ENCODE data around the gene DGUOK. TPM values are rescaled to one million over a fixed set of nuclear protein-coding genes. Genes with fewer than 3 reads are reported as not detected.

DGUOK gene
- total and polyA plus RNA-seq, 4 donors: 28.9 to 103 (median 73.9) TPM

DNA sequence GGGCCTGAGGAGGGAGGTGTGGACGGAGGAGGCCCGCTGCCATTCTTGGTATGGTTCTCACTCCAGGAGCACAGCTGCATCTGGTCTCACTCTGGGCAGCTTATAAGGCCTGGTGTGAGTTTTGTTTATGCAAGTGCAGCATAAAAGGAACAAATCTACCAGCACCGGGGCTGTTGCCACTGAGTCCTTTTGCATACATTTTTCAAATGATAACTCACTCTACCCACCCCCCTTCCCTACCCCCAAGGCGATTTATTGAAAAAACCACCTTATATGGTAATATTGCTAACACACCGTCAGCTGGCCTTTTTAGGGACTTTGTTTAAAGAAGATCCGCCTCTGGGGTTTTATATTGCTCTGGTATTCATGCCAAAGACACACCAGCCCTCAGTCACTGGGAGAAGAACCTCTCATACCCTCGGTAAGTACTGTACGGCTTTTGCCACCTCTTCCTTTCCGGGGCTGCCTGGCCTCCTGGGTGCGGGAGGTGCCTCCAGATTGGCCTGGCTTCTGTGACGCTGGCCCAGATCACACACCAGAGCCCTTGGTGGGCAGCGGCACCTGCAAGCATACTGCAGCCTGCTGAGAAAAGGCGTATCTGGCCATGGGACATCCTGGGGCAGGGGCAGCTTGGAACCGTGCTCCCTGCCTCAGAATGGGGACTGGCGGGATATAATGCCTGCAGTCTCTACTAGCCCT, 33.9 kb upstream of the DGUOK start, which contains the start of gene ACTG2:
Gene ACTG2 (plus strand): TSS at position 378 of the 699 bp plus-strand sequence. CDS start 8,304 bp downstream, outside the sequence.
- Histone ChIP-seq H3K9me3 (ENCODE audit: control insufficient read depth in 4 of 4, insufficient read depth in 3 of 4, low read length in 3 of 4) (no peaks in the 10 kb centered on the region), H3K27ac (ENCODE audit: low read depth in 1 of 2, low read length in 1 of 2) (peak within 1 kb of the TSS in 1 of 2 donors; percentile 44), H3K4me3 (peak within 1 kb of the TSS; percentile 18), H3K27me3 (ENCODE audit: control insufficient read depth in 3 of 3, insufficient read depth in 3 of 3, low read length in 2 of 3) (peaks cover 0 to 4% (median 2%) of the 10 kb centered on the region in 3 donors), H3K9ac (ENCODE audit: insufficient read depth in 1 of 2, low read length in 2 of 2) (no peak within 1 kb of the TSS), H3K36me3 (ENCODE audit: control insufficient read depth in 4 of 4, insufficient read depth in 4 of 4, low read length in 4 of 4) (no peaks in the 10 kb centered on the region), H3K4me1 (ENCODE audit: control insufficient read depth in 5 of 5, insufficient read depth in 5 of 5, low read length in 5 of 5) (no peaks in the 10 kb centered on the region)
- DNase-seq (peak in 2 of 3 donors; percentile 11 to 30), ATAC-seq (ENCODE audit: insufficient read depth, low FRiP score) (no peak)
- TF ChIP-seq, protein P1, sequence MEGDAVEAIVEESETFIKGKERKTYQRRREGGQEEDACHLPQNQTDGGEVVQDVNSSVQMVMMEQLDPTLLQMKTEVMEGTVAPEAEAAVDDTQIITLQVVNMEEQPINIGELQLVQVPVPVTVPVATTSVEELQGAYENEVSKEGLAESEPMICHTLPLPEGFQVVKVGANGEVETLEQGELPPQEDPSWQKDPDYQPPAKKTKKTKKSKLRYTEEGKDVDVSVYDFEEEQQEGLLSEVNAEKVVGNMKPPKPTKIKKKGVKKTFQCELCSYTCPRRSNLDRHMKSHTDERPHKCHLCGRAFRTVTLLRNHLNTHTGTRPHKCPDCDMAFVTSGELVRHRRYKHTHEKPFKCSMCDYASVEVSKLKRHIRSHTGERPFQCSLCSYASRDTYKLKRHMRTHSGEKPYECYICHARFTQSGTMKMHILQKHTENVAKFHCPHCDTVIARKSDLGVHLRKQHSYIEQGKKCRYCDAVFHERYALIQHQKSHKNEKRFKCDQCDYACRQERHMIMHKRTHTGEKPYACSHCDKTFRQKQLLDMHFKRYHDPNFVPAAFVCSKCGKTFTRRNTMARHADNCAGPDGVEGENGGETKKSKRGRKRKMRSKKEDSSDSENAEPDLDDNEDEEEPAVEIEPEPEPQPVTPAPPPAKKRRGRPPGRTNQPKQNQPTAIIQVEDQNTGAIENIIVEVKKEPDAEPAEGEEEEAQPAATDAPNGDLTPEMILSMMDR (IDR thresholded peaks at IDR 0.05; ENCODE audit: control extremely low read depth, extremely low read depth): no peak
- 81 to 87% methylated on average over 15 of the region's 15 CpGs for WGBS, 2 donors

DNA sequence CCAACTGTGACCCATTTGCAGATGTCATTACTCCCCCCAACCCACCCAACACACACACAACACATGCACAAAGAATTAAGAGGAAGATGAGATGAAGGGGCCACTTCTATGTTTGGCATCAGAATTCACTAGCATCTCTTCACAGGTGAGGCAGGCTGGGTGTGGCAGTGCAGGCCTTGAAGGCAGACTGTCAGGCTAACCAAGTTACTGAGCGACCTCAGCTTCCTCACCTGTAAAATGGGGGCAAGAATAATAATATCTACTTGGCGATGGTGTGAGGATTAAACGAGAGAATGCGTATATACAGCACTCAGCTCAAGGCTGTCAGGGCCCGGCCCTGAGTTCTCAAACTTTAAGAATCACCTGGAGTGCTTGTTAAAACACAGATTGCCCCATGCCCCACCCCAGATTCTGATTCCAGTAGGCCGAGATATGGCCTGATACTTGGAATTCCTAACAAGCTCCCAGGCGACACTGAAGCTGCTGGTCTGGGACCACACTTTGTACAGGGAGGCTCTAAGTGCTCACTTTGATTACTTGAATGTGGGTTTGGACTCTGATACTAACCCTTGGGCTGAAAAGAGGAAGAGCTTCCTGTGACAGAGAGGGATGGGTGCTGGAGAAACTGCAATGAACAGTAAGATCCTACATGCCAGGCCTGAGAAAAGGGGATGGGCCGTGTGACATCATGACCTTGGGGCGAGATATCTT, 32.8 kb upstream of the DGUOK start:
- DNase-seq: no peak
- ATAC-seq (ENCODE audit: insufficient read depth, low FRiP score): no peak
- H3K36me3 ChIP-seq (ENCODE audit: control insufficient read depth in 4 of 4, insufficient read depth in 4 of 4, low read length in 4 of 4): no peaks in the 10 kb centered on the region
- H3K9me3 ChIP-seq (ENCODE audit: control insufficient read depth in 4 of 4, insufficient read depth in 3 of 4, low read length in 3 of 4): no peaks in the 10 kb centered on the region
- H3K9ac ChIP-seq (ENCODE audit: insufficient read depth in 1 of 2, low read length in 2 of 2): no peak overlapping the region
- peaks cover 0 to 4% (median 2%) of the 10 kb centered on the region in 3 donors for H3K27me3 ChIP-seq (ENCODE audit: control insufficient read depth in 3 of 3, insufficient read depth in 3 of 3, low read length in 2 of 3)
- no peaks in the 10 kb centered on the region for H3K4me1 ChIP-seq (ENCODE audit: control insufficient read depth in 5 of 5, insufficient read depth in 5 of 5, low read length in 5 of 5)
- WGBS, 2 donors: 72 to 85% methylated on average over 9 of the region's 9 CpGs
- peak overlapping the region in 1 of 2 donors; percentile 12 for H3K27ac ChIP-seq (ENCODE audit: low read depth in 1 of 2, low read length in 1 of 2)
- TF ChIP-seq, protein P1 (IDR thresholded peaks at IDR 0.05; ENCODE audit: control extremely low read depth, extremely low read depth): no peak
- no peak overlapping the region for H3K4me3 ChIP-seq

DNA sequence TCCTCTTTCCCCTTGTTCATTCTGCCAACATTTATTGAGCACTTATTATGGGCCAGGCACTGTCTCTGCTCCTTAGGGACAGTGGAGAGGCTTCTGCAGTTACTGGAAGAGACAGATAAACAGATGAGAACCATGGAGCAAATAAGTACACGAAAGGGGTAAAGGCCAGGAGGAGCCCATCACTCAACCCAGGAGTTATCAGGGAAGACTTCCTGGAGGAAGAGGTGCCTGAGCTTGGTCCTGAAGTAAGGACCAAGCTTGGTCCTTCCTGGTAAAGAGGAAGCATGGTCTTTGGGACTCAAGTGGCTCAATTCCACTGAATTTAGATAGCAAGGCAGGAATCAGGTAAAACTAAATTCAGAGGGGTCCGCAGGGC, 32.2 kb upstream of the DGUOK start:
- no peak for ATAC-seq (ENCODE audit: insufficient read depth, low FRiP score)

More for the DNA sequence above, 32.2 kb upstream of the DGUOK start:
- Histone ChIP-seq H3K9ac (ENCODE audit: insufficient read depth in 1 of 2, low read length in 2 of 2) (no peak overlapping the region), H3K4me3 (no peak overlapping the region), H3K36me3 (ENCODE audit: control insufficient read depth in 4 of 4, insufficient read depth in 4 of 4, low read length in 4 of 4) (no peaks in the 10 kb centered on the region), H3K27ac (ENCODE audit: low read depth in 1 of 2, low read length in 1 of 2) (no peak overlapping the region), H3K27me3 (ENCODE audit: control insufficient read depth in 3 of 3, insufficient read depth in 3 of 3, low read length in 2 of 3) (peaks cover 0 to 4% (median 1%) of the 10 kb centered on the region in 3 donors), H3K9me3 (ENCODE audit: control insufficient read depth in 4 of 4, insufficient read depth in 3 of 4, low read length in 3 of 4) (no peaks in the 10 kb centered on the region), H3K4me1 (ENCODE audit: control insufficient read depth in 5 of 5, insufficient read depth in 5 of 5, low read length in 5 of 5) (no peaks in the 10 kb centered on the region)
- DNase-seq: no peak
- TF ChIP-seq, protein P1 (IDR thresholded peaks at IDR 0.05; ENCODE audit: control extremely low read depth, extremely low read depth): no peak
- WGBS, 2 donors: 90 to 93% methylated on average over 2 of the region's 2 CpGs
